Measurements from ENCODE around the gene PLCXD3.

The PLCXD3 gene

DNA sequence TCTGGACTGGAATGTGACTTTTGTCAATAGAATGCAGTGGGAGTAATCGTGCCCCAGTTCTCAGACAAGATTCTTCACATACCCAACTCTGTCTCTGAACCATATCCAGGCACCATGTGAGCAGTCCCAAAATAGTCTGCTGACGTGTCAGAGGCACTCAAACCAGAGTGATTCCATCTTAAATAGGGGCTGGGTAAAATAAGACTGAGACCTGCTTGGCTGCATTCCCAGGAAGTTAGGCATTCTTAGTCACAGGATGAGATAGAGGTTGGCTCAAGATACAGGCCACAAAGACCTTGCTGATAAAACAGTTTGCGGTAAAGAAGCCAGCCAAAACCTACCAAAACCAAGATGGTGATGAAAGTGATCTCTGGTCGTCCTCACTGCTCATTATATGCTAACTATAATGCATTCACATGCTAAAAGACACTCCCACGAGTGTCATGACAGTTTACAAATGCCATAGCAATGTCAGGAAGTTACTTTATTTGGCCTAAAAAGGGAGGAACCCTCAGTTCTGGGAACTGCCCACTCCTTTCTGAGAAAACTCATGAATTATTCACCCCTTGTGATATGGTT lies 16.9 kb upstream of the PLCXD3 start:
- TF ChIP-seq, protein P1, sequence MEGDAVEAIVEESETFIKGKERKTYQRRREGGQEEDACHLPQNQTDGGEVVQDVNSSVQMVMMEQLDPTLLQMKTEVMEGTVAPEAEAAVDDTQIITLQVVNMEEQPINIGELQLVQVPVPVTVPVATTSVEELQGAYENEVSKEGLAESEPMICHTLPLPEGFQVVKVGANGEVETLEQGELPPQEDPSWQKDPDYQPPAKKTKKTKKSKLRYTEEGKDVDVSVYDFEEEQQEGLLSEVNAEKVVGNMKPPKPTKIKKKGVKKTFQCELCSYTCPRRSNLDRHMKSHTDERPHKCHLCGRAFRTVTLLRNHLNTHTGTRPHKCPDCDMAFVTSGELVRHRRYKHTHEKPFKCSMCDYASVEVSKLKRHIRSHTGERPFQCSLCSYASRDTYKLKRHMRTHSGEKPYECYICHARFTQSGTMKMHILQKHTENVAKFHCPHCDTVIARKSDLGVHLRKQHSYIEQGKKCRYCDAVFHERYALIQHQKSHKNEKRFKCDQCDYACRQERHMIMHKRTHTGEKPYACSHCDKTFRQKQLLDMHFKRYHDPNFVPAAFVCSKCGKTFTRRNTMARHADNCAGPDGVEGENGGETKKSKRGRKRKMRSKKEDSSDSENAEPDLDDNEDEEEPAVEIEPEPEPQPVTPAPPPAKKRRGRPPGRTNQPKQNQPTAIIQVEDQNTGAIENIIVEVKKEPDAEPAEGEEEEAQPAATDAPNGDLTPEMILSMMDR (IDR thresholded peaks at IDR 0.05), result no peak

DNA sequence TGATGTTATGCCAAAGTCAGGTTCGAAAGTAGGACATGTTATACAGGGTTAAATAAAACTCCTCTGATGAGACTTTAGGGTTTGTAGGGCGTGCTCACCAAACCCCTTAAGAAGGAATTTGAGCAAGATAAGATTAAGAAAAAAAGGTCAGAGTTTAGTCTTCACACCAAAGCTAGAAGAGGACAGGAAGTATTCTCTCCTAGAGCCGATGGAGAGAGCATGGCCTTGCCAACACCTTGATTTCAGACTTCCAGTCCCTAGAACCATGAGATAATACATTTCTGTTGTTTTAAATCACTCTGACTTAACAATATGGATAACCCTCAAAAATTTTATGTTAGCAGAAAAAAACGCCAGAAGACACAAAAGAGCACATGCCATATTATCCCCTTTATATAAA lies 16.3 kb upstream of the PLCXD3 start:
- TF ChIP-seq, protein P1 (IDR thresholded peaks at IDR 0.05), result no peak

DNA sequence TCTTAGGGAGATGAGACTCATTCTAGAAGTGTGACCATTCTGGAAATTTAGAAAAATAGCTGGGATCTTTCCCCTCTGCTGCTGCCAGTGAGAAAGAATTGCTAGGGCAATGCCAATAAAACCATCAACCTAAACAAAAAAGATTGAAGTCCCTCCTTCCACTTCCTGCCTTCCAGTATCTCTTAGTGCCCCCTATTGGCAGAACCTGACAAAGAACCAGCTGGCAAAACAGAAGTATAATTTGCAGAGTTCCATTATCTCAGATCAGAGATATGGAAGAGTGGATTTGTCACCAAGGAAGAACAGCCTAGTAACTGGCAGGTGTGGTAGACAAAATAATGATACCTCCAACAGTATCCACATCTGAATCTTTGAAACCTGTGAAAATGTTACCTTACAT lies 13.8 kb upstream of the PLCXD3 start:
- TF ChIP-seq, protein P1 (IDR thresholded peaks at IDR 0.05), result peak; percentile 53

DNA sequence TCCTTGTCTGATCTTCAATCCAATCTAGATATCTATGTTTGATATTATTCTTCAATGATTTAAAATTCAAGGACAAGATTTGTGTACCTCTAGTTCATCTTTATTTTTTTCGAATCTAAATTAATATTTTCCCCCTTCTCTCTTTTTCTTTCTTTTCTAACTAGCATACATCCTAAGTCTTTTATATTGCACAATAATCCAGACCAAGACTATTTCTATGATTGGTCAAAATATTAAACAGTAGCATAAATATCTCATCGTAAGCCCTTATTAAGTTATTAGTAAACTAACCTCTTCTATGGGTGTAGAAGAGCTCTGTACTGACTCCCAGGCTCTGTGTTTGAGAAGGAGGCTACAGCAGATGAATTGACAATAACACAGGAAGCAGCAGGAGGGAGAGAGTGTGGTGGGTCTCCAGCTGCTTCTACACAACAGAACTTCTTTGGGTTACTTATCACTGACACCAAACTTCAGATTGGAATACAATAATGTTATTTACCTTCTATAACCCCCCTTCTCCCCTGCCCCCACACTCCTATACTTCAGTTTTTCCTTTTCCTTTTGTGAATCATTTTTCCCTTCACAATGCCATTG lies 11.9 kb upstream of the PLCXD3 start:
- TF ChIP-seq, protein P1 (IDR thresholded peaks at IDR 0.05), result no peak

DNA sequence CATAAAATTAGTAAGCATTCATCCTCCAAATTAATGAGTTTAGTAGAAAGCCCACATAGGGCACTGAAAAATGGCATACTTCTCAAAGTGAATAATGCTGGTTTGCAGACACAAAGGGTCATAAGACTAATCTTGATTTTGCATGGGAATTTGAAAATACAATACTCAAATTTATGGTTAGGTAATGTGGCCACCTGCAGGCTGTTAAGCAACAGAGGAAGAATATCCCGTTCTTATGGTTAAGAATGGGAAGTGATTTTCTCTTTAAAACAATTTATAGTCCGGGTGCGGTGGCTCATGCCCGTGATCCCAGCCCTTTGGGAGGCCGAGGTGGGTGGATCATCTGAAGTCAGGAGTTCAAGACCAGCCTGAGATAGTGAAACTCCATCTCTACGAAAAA lies 9.4 kb upstream of the PLCXD3 start:
- TF ChIP-seq, protein P1 (IDR thresholded peaks at IDR 0.05), result peak; percentile 33; the same call in 1 of the 2 replicates

DNA sequence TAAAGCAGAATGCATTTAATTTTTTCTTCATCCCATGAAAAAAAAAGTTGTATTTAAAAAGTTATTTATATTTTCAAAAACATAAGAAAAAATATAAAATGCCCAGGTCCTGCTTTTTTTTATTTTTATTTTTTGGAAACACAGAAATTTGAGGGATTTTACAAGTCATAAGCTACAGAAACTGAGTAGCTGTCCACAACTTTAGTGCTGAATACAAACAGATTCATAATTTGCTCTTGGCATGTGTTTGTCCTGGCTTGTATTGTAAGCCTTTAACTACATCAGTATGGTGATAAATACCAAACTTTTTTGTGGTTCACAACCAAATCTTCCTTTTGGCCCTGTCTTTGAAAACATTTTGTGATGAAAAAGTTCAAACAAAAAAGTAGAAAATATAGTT lies 7.5 kb upstream of the PLCXD3 start:
- TF ChIP-seq, protein P1 (IDR thresholded peaks at IDR 0.05), result no peak

DNA sequence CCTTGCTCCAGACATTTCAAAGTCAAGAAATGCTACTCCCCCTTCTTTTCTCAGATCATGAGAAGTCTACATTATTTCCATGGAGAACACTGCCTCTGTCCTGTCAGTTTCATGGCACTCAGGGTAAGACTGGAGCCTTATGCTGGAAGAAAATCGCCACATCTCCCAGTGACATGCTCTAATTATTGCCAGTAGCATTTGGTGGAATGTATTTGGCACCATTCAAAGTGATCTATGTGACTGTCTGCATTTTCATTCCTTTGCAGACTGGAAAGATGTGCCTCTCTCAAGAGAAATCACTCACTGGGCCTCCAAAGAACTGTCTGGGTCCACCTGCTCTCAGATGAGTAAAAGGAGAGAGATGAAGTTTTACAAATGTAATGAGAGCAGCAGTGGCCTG lies 840 bp upstream of the PLCXD3 start:
- TF ChIP-seq, protein P1 (IDR thresholded peaks at IDR 0.05), result no peak

All from LNCAP (cell line).